Measurements from ENCODE around the gene MMP11.

Gene MMP11

GRCh38 chr22:23760056-23760455 is 12.6 kb upstream of the MMP11 start:
- no peak for DNase-seq

- DNase-seq: no peak
Observed at GRCh38 chr22:23762842-23763578, 9.6 kb upstream of the MMP11 start, which contains the start of gene C22orf15. TSS of gene C22orf15 (plus strand) at chr22:23762990. CDS start at chr22:23763307, 317 bp downstream.

DNA sequence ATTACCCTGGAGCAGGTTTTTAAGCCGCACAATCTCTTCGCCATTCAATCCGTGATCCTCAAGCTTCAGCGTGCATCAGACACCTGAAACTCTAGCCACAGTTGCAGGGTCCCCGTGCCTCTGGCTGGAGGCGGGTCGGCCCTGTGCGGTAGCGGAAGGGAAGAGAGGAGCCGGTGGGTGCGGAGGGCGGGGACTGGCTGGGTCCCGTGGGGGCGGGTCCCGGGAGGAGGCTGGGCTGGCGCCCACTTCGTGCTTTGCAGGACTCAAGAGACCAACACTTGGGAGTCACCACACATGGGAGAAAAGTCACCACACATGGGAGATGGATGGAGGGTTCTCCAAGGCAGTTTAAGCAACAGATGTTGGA is 9.1 kb upstream of the MMP11 start:
- DNase-seq: no peak

GRCh38 chr22:23763954-23764353 is 8.7 kb upstream of the MMP11 start:
- DNase-seq: no peak

DNA sequence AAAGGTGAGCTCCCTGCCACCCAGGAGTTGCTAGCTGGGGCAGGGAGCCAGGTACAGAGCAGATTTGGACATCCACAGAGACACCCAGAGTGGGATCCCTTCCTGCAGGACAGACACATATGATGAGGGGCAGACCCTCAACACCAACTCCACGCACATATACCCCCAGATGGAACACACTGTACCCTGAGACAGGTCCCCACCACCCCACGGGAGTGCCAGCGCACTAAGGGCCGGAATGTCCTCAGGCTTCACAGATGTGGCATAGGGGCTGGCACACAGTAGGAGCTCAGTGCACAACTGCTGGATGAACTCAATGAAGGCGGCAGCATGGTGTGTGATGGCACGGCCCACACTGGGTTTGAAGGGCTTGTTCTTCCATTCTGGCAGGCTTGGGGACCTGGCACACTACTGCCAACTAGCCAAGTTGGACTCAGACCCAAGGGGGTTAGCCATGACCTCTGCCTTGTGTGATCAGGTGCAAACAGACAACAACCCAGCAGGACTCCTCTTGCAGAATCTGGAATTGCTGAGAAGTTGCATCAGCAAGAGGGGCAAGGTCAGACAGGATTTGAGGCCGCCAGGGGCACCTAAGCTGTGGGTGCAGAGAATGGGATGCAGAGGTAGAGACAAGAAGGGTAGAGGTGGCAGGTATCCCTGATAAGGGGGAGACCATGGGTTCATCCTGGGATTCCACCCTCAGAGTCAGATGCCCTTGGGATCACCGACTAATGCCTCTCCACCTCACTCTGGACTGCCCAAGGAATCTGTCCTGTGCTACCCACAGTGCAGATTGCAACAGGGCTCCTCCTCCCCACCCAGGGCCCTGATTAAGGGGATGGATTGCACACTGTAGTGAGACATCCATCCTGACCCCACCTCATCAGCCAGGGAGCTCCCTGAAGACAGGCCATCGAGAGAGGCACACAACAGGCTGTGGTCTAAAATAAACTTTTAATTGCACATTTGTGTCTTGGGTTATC is 7.5 kb upstream of the MMP11 start:
- DNase-seq: no peak

- DNase-seq: peak; percentile 8
Observed at GRCh38 chr22:23767303-23767672, 5.4 kb upstream of the MMP11 start.

GRCh38 chr22:23767673-23768548 is 4.7 kb upstream of the MMP11 start, which contains the start of gene CHCHD10:
TSS of gene CHCHD10 (minus strand) at chr22:23767972. CDS start at chr22:23767874, 98 bp downstream.
- DNase-seq: peak; percentile 79

GRCh38 chr22:23769321-23769965 is 3.2 kb upstream of the MMP11 start:
- peak; percentile 61 for DNase-seq

- no peak for DNase-seq
Observed at GRCh38 chr22:23772315-23772648, 367 bp upstream of the MMP11 start.

DNA sequence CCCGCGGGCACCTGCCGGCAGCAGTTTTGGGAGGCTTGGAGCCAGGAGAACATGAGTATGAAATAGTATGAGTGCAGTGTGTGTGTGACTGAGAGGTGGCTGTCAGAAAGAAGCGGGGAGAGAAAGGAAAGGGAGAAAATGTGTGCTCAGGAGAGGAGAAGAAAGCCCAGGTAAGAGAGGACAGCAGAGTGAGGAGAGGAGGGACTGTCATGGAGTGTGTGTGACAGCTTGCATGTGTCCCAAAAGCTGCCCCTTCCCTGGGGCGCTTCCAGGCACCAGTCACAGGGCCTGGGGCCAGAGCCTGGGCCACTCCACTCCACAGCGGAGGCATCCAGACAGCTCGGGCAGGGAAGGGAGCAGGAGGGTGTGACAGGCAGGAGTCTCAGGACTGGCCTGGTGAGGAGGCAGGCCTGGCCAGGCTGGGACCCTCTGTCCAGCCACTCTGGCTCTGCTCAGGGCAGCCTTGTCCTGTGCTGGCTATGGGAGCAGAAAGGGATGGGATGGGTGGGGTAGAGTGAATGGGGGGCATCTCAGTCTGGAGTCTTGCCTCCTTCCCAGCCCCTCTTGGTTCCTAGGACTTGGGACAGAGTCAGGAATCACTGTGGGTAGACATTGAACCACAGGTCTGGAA is 949 bp downstream of the MMP11 start:
- peak; percentile 29 for DNase-seq

DNA sequence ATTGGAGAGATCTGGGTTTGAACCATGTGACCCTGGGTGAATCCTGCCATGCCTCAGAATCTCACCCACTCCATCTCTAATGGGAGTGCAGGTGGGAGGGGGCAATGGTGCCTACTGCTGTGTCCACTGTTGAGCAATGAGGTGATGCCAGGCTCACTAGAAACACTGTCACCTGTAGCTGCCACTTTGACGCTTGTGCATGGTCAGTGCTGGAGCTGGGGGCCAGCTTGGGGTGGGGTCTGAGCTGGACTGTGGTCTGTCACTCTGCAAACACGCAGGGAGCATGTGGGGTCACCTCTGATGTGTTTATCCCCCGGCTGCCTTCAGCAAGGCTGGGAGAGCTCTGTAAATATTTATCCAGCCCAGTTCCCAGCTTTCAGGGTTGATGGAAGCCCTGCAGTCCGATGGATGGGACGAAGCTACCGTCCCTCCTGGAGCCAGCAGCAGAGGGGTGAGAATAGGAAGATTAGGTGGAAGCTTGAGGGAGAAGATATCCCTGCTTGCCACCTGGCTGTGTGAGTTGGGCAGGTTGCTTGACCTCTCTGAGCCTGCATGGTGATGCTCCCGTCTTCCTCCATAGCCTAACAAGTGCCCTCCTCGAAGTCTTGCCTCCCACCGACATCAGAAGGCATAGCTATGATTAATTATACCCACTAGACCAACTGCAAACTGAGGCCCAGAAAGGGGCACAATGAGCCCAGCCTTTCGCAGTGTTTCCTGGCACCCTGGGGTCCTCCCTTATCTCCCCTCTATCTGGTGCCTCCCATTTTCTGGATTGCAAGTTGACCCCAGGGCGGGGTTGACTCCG is 1.7 kb downstream of the MMP11 start:
- DNase-seq: no peak

DNA sequence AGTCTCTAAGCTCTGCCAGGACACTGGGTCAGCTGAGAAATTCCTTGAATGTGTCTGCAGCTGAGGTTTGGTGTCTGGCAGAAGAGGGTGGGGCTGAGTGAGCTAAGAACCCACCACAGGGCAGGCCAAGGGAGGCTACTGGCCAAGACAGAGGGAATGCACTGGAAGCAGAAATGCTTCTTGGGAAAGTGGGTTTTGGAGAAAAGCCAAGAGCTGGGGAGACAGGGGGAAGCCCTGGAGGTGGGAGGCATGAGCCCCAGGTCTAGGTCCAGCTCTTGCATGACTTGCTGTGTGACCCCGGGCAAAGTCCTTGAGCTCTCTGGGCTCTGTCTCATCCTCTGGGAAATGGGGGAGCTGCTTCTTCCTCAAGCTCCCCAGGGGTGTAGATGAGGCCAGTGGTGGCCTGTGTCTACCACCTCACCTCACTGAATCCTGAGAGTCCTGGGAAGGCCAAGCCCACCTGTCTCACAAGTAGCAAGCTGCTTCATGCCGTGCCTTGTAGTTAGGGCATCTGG is 2.3 kb downstream of the MMP11 start:
- DNase-seq: no peak

- no peak for DNase-seq
Observed at GRCh38 chr22:23775779-23776375, 3.2 kb downstream of the MMP11 start.

DNA sequence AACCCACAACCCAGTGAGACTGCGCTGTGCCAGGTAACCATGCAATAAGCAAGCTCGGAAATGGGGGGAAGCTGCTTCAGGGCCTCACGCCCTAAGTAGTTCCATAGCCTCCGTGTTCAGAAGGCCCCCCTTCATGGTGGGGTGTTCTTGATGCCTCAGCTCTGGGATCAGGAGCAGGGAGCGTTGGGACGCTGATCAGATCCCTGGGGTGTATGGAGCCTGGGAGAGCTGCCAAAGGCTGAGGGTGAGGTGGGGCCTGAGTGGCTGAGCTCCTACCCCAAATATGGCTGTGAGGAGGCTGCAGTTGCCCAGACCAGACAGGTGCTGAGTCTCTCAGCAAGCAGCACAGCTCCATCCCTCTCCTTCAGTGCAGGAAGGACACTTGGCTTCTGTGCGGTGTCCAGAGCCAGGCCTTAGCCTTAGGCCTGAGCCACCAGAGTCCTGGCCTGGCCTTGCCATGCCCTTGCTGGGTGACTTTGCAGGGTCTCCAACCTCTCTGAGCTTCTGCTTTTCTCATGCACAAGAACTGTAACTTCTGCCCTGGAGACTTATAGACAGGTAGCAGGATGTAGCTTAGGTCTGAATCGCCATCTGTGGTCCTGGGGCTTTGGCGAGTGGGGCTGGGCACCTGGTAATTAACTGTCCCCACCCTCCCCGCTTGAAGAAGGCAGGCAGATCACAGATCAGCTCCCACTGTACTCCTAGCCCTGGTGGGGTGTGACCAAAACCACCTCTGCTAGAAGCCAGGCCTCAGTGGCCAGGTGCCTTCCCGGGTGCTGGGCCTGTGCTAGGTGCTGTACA is 5.3 kb downstream of the MMP11 start:
- DNase-seq: no peak

DNA sequence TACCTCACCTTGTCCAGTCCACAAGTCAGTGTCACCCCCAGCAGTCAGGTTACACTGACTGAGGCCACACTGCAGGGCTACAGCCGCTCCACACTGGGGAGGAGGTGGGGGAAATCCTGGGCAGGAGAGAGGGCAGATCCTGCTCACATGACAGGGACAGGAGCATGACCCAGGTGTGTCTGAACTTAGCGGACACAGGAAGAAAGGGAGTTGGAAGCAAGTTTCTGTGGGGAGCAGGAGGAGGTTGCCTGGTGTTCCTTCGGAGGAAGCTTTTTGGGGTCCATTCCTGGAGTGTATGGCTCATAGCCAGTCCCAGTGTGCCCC is 5.9 kb downstream of the MMP11 start:
- no peak for DNase-seq

GRCh38 chr22:23779083-23779482 is 6.4 kb downstream of the MMP11 start:
- DNase-seq: no peak

DNA sequence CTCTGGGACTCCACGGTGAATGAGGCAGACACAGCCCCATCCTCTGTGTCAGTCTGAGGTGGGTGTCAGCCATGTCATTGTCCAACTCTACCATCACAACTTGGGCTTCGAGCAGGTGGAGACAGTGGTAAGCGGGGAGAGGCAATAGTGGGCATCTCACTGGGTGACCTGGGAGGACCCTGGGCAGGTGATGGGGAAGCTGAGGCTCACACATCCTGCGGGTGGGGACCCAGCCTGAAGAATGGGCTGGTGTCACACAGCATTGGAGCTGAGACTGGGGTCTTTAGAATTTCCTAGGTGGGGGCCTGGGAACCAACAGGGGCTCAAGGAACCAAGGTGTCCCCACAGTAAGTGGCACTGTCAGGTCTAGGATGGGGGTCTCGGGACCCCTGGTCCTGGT is 7.1 kb downstream of the MMP11 start:
- no peak for DNase-seq

DNA sequence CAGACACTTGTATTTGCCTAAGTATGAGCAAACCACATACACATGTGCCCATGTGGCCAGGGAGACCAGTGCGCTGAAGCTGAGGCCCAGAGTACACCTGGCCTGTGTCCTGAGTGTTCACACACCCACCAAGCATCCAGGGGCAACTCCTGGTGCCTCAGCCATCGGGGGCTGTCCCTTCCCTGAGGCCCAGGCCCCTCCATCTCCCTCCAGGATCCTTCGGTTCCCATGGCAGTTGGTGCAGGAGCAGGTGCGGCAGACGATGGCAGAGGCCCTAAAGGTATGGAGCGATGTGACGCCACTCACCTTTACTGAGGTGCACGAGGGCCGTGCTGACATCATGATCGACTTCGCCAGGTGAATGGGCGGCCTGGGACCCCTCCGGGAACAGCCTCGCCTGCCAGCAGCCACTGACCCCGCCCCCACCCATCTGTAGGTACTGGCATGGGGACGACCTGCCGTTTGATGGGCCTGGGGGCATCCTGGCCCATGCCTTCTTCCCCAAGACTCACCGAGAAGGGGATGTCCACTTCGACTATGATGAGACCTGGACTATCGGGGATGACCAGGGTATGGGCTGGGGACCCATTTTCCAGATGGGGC is 7.6 kb downstream of the MMP11 start:
- no peak for DNase-seq

GRCh38 chr22:23781065-23781464 is 8.4 kb downstream of the MMP11 start:
- no peak for DNase-seq

Measured in DMS53 (cell line).